AG04449 (cell line): ENCODE measurements around the gene PFN1.

Source experiments
- CTCF ChIA-PET: fragments of 350-600 bp; formaldehyde crosslinking; extraction: SDS; loops from one replicate; lab custom pipeline; 2021; ENCODE audit warnings: antibody characterized with exemption; lab: Yijun Ruan, JAX
- POLR2A ChIA-PET: fragments of 400-600, 350-600 bp; formaldehyde crosslinking; extraction: SDS; loops from one replicate; lab custom pipeline; 2020; ENCODE audit warnings: antibody characterized with exemption, inconsistent platforms; lab: Yijun Ruan, JAX
- DNase-seq: peaks from one replicate; pipeline ENCODE4 v3.0.0-alpha.2; 2010; ENCODE audit warnings: low read depth, low spot score
- H3K4me3 ChIP-seq: 2 replicates; pipeline ENCODE4 v1.5.1; 2011; ENCODE audit warnings: low read depth, mild to moderate bottlenecking, control low read depth, low read length
- TF ChIP-seq, protein P1 (sequence below): IDR thresholded peaks from one replicate; pipeline ENCODE4 v1.5.1; 2011; ENCODE audit warnings: mild to moderate bottlenecking, moderate library complexity, low read length, control low read depth, inconsistent platforms; ENCODE audit not compliant: insufficient read depth; ENCODE audit errors: missing control alignments

Gene PFN1

DNA sequence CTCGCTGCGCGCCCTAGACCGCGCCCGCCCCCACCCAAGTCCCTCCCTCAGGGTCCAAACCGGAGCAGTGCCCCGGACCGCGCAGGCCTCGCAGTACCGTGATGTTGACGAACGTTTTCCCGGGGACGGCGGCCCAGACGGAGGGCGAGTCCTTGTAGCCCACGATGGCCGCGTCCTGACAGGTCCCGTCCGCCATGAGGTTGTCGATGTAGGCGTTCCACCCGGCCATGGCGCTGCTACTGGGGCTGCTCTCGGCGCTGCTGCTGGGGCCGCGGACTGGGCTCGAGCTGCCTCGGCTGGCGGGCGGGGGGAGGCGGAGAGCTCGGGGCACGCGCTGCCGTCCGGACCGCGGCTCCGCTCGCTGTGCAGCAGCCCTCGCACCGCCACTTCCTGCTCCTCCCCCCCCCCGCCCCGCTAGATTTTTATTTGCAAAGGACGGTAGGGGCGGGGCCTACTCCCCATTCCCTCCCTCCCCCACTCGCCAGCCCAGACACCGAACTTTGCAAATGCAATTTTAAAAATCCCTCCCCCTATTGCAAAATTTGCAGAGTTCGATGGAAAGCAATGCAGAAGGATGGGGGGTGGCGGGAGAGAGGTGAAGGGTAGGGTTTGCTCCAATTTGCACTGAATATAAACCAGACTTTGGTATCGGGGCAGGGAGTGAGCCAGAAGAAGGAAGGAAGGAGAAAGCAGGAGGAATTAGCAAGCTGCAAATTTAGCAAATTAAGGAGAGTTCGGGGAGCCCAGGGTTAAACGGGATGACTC, at the start of gene PFN1:
TSS of gene PFN1 (minus strand) at position 365 of the 765 bp plus-strand sequence. CDS start at position 229, 136 bp downstream.
- POLR2A ChIA-PET = interaction anchor here (0.6 to 6.9 kb wide), 7 partner anchors 8 to 136 kb away, joined by 3 to 119 read pairs (median 5); partner anchors contain the start of genes CAMTA2, INCA1, KIF1C and RNF167
- TF ChIP-seq, protein P1, sequence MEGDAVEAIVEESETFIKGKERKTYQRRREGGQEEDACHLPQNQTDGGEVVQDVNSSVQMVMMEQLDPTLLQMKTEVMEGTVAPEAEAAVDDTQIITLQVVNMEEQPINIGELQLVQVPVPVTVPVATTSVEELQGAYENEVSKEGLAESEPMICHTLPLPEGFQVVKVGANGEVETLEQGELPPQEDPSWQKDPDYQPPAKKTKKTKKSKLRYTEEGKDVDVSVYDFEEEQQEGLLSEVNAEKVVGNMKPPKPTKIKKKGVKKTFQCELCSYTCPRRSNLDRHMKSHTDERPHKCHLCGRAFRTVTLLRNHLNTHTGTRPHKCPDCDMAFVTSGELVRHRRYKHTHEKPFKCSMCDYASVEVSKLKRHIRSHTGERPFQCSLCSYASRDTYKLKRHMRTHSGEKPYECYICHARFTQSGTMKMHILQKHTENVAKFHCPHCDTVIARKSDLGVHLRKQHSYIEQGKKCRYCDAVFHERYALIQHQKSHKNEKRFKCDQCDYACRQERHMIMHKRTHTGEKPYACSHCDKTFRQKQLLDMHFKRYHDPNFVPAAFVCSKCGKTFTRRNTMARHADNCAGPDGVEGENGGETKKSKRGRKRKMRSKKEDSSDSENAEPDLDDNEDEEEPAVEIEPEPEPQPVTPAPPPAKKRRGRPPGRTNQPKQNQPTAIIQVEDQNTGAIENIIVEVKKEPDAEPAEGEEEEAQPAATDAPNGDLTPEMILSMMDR = no peak

DNA sequence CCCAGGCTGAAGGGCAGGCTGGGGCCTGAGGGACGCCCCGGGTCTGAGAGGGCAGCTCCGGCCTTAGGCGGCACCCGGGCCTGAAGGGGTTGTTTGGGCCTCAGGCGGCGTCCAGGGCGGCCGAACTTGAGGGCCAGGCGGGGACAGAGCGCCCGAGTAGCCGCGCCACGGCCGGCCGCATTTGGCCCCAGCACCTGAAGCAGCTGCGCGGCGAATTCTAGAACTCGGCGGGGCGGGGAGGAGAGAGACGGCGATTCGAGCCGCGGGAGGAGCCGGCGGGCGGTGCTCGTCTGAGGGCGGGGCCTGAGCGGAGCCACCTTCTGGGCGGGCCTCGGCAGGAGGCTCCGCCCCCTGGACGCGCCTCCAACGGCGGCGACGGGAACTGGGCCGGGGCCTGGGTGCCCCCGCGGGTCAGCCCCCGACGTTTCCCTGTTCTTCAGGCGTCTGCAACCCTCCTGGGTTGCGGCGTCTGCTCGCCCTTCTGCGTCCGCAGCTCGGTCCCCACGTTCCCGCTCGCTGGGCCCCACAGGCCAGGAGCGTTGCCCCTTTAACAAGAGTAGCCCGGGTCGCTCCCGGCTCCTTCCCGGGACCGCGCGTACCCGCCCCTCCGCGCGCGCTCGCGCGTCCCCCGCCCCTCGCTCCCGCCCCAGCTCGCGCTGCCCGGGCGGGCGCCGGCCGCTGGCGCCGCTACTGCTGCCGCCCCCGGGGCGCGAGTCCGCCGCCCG, 49.1 kb upstream of the PFN1 start, which contains the start of the genes INCA1 and KIF1C:
TSS of gene INCA1 (minus strand) at position 221 of the 725 bp plus-strand sequence. CDS start 3,085 bp downstream, outside the sequence.
TSS of gene KIF1C (plus strand) at position 649 of the 725 bp plus-strand sequence. CDS start 2,297 bp downstream, outside the sequence.
- ChIA-PET CTCF (interaction anchor here (0.6 to 2.9 kb wide), 8 partner anchors 10 to 94 kb away, joined by 3 to 17 read pairs (median 6); partner anchors contain the start of genes CAMTA2 and CHRNE), POLR2A (interaction anchor here (0.6 to 2.1 kb wide), 7 partner anchors 10 to 58 kb away, joined by 3 to 14 read pairs (median 4); partner anchors contain the start of genes CAMTA2, PFN1, RNF167 and SLC25A11)
- DNase-seq = peak; percentile 21
- peak within 1 kb of the TSS; percentile 96 for H3K4me3 ChIP-seq
- TF ChIP-seq, protein P1 = no peak

More for the DNA sequence above, at the start of gene PFN1:
- peak; percentile 63 for DNase-seq
- peak within 1 kb of the TSS; percentile 99 for H3K4me3 ChIP-seq
- CTCF ChIA-PET = interaction anchor here (1.6 kb wide), 1 partner anchor 40 kb away, joined by 4 read pairs; the partner anchor contains the start of gene CAMTA2

DNA sequence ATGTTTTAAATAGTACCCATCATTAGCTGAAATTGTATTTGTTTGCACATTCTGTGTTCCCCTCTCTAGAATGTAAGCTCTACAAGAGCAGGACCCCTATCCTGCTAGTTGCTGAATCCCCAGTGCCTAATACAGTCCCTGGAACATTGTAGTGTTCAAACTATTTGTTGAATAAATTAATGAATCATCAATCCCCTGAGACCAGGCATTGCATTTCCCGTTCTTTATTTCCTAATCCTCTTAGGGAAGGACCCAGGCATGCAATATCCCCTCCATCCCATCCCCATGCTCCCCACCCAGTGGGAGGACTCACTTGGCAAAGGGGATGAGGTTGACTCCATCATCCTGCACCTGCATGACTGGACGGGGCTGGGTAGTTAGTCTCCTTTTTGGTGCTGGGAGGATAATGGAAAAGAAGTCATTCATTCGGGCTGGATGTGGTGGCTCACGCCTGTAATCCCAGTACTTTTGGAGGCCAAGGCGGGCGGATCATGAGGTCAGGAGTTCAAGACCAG, 45.8 kb upstream of the PFN1 start:
- DNase-seq = no peak
- H3K4me3 ChIP-seq = no peak overlapping the region
- ChIA-PET POLR2A (no interaction called here), CTCF (interaction anchor here (1.7 kb wide), 1 partner anchor 8 kb away, joined by 10 read pairs; no protein-coding TSS in a partner anchor)
- TF ChIP-seq, protein P1 = no peak

DNA sequence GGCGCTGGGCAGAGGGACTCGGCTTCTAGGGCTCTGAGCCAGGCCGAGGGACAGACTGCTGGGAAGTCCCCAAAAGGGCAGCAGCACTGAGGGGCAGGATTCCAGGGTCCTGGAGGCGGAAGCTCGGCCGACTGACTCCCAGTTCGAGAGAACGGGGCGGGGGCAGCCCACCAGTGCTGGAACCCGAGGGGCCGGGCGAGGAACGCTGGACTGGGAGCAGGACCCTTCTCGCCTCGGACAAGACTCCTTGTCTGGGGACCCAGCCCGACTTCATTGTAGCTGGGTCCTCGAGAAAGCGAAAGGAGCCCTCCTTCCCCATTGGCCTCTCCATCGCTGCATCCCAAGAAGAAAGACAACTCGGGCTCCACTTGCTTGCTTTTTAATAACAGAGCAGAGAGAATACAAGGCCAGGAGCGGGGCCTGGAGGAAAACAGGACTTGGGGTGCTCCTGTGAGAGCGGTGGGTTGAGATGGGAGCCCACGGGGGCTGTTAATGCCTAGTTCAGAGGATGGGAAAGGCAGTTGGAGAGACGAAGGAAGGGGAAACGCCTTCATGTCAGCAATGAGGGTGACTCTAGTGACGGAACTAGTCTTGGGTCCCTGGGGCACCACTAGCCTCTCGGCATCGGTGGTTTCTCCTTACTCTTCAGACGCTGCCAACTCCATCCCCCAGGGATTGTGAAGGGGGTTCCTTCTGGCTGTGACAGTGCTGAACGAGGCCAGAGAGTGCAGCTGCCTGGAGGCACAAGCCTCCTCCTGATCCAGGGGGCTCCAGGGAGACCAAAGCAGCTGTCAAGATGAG, 39.6 kb upstream of the PFN1 start:
- TF ChIP-seq, protein P1 = no peak
- H3K4me3 ChIP-seq = peak overlapping the region; percentile 81
- ChIA-PET CTCF (interaction anchor here (0.7 to 8.0 kb wide), 17 partner anchors 10 to 79 kb away, joined by 3 to 76 read pairs (median 4); partner anchors contain the start of genes INCA1, KIF1C, PFN1 and SPAG7), POLR2A (interaction anchor here (0.6 to 2.8 kb wide), 8 partner anchors 10 to 71 kb away, joined by 3 to 14 read pairs (median 5); partner anchors contain the start of genes INCA1, KIF1C, PFN1 and RNF167)
- DNase-seq = no peak
